Spleen (tissue), 10 donors: Measurements from ENCODE around the gene VWCE. TPM values are rescaled to one million over a fixed set of nuclear protein-coding genes. Genes with fewer than 3 reads are reported as not detected.

Experiments
- polyA plus RNA-seq, 3 donors: library from polyadenylated mRNA; stranded (reverse); fragments of 200-250 nt; gene quantifications; one replicate each; pipeline ENCODE4 v1.2.1, GENCODE V29; 2013
- total RNA-seq, 7 donors: library from RNA; depleted of rRNA in 3 of 7; stranded (reverse); fragments of >200 nt in 3 of 7; fragmentation: NEBNext Ultra II Directional in 4 of 7; extraction: Animal tissue kit (Norgen Biotek cat#: 25700) in 4 of 7; gene quantifications; one replicate each; pipeline versions ENCODE4 v1.1.0 to v1.2.1, GENCODE V29; 2016 to 2021
- donor health status: healthy with polysubstance abuse.
- donor health status: DM: no; HTN: no; CAD: no; lungs with moderate emphysema.
- donor health status: DM: no; HTN: no; CAD: no.
- donor health status: Bipolar disorder and iron deficiency.
- donor health status: healthy.
- donor health status: DM: no; HTN: no; CAD: no.
- donor health status: DM: yes; HTN: yes; CAD: no.

The VWCE gene
- total and polyA plus RNA-seq, 10 donors: 0.23 to 3.2 (median 1.2) TPM

Other genes with a start within 250 kb of the VWCE start
- gene CD5, start 192.8 kb downstream of the VWCE start, total RNA-seq: 10 to 100 TPM in 6 of 7 donors, 1 to 10 TPM in 1; 9.2 to 27.4 (median 18.3) TPM
- 1 to 10 TPM; 2.7 to 6.3 (median 4.9) TPM for gene CD5, start 192.8 kb downstream of the VWCE start, polyA plus RNA-seq
- gene VPS37C, start 133.9 kb downstream of the VWCE start, total RNA-seq: 10 to 100 TPM; 15.7 to 32.3 (median 23.5) TPM
- gene VPS37C, start 133.9 kb downstream of the VWCE start, polyA plus RNA-seq: 10 to 100 TPM in 1 of 3 donors, 1 to 10 TPM in 2; 6.1 to 15.9 (median 8.9) TPM
- 1 to 10 TPM in 2 of 7 donors, under 1 TPM in 2, not detected in 3; 0.37 to 2.6 (median 1.2) TPM for gene PGA3, start 91.8 kb downstream of the VWCE start, total RNA-seq
- gene PGA3, start 91.8 kb downstream of the VWCE start, polyA plus RNA-seq: under 1 TPM; 0.33 to 0.61 (median 0.54) TPM
- gene PGA4, start 73.0 kb downstream of the VWCE start, total RNA-seq: 10 to 100 TPM in 1 of 7 donors, 1 to 10 TPM in 5, not detected in 1; 1.2 to 12.2 (median 2.3) TPM
- 1 to 10 TPM in 1 of 3 donors, under 1 TPM in 2; 0.36 to 1.6 (median 0.93) TPM for gene PGA4, start 73.0 kb downstream of the VWCE start, polyA plus RNA-seq
- 1 to 10 TPM in 5 of 7 donors, under 1 TPM in 1, not detected in 1; 0.42 to 3.3 (median 1.7) TPM for gene PGA5, start 54.1 kb downstream of the VWCE start, total RNA-seq
- under 1 TPM; 0.06 to 0.51 (median 0.46) TPM for gene PGA5, start 54.1 kb downstream of the VWCE start, polyA plus RNA-seq
- gene DDB1, start 37.8 kb upstream of the VWCE start, total RNA-seq: 100 to 1,000 TPM; 118 to 157 (median 151) TPM
- 10 to 100 TPM; 68.7 to 94.7 (median 83.4) TPM for gene DDB1, start 37.8 kb upstream of the VWCE start, polyA plus RNA-seq
- gene TKFC, start 37.9 kb upstream of the VWCE start, total RNA-seq: 10 to 100 TPM; 33.1 to 61.5 (median 36.4) TPM
- gene TKFC, start 37.9 kb upstream of the VWCE start, polyA plus RNA-seq: 10 to 100 TPM; 30.6 to 45.3 (median 31.3) TPM
- gene CYB561A3, start 66.6 kb upstream of the VWCE start, total RNA-seq: 100 to 1,000 TPM in 4 of 7 donors, 10 to 100 TPM in 3; 82.5 to 138 (median 126) TPM
- 10 to 100 TPM; 62.1 to 79.6 (median 64.6) TPM for gene CYB561A3, start 66.6 kb upstream of the VWCE start, polyA plus RNA-seq
- gene TMEM138, start 67.1 kb upstream of the VWCE start, total RNA-seq: 10 to 100 TPM; 26.8 to 52.4 (median 39.0) TPM
- 10 to 100 TPM; 42.3 to 53.9 (median 49.2) TPM for gene TMEM138, start 67.1 kb upstream of the VWCE start, polyA plus RNA-seq
- 10 to 100 TPM; 10.5 to 26.0 (median 17.1) TPM for gene TMEM216, start 97.3 kb upstream of the VWCE start, total RNA-seq
- 10 to 100 TPM; 20.7 to 24.6 (median 20.7) TPM for gene TMEM216, start 97.3 kb upstream of the VWCE start, polyA plus RNA-seq
- 10 to 100 TPM; 60.3 to 94.3 (median 85.5) TPM for gene CPSF7, start 134.7 kb upstream of the VWCE start, total RNA-seq
- 10 to 100 TPM; 30.0 to 44.6 (median 35.3) TPM for gene CPSF7, start 134.7 kb upstream of the VWCE start, polyA plus RNA-seq
- gene SDHAF2, start 134.8 kb upstream of the VWCE start, total RNA-seq: 10 to 100 TPM; 39.8 to 74.2 (median 50.0) TPM
- 10 to 100 TPM; 50.4 to 73.0 (median 56.8) TPM for gene SDHAF2, start 134.8 kb upstream of the VWCE start, polyA plus RNA-seq
- gene LRRC10B, start 213.4 kb upstream of the VWCE start, total RNA-seq: under 1 TPM in 3 of 7 donors, not detected in 4; 0.27 to 0.37 (median 0.35) TPM
- under 1 TPM; 0.28 to 0.82 (median 0.32) TPM for gene LRRC10B, start 213.4 kb upstream of the VWCE start, polyA plus RNA-seq